22Rv1 (cell line): Measurements from ENCODE around the gene VEPH1.

Source experiments
- ZFX ChIP-seq: fragments of 450-650 bp; IDR thresholded peaks from 2 replicates; pipeline ENCODE4 v1.6.1; 2017; ENCODE audit warnings: antibody characterized with exemption, borderline replicate concordance
- TF ChIP-seq, protein P1 (sequence below): fragments of 450-650 bp; IDR thresholded peaks from 2 replicates; pipeline ENCODE4 v1.5.1; 2017; ENCODE audit warnings: mild to moderate bottlenecking

DNA sequence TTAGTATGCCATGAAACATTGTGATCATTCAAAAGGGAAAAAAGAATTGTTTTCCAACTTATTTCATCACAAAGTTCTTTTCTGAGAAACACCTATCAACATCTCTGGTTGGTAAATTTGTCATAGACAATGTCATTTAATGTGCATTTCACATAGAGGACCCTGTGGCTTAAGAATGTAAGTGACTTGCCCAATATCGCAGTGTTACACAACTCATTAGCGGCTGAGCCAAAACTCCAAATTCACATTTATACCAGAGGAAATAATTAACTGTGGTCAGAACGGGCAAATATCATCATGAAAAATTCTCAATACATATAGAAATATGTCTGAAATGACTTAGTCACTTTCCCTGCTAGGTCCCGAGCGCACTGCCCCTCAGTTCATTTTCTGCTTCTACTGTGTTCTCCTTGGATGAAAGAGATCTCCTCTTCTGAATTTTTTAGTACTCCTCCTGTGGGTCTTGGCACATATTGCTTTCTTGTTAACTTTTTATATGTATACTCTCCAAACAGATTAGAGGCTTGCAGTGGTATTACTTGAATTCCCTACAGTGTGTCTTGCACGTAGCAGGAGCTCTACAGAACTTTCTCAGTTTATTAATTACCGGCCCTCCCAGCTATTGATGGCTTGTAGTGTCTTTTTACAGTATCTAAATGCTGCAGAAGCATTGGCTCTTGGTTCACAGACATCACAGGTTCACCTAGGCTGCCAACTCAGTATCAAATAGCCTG is 33.5 kb downstream of the VEPH1 start:
- TF ChIP-seq, protein P1, sequence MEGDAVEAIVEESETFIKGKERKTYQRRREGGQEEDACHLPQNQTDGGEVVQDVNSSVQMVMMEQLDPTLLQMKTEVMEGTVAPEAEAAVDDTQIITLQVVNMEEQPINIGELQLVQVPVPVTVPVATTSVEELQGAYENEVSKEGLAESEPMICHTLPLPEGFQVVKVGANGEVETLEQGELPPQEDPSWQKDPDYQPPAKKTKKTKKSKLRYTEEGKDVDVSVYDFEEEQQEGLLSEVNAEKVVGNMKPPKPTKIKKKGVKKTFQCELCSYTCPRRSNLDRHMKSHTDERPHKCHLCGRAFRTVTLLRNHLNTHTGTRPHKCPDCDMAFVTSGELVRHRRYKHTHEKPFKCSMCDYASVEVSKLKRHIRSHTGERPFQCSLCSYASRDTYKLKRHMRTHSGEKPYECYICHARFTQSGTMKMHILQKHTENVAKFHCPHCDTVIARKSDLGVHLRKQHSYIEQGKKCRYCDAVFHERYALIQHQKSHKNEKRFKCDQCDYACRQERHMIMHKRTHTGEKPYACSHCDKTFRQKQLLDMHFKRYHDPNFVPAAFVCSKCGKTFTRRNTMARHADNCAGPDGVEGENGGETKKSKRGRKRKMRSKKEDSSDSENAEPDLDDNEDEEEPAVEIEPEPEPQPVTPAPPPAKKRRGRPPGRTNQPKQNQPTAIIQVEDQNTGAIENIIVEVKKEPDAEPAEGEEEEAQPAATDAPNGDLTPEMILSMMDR = no peak
- TF ChIP-seq ZFX = no peak
